Tibial nerve (tissue), 4 donors: ENCODE data around the gene PHF20. TPM values are rescaled to one million over a fixed set of nuclear protein-coding genes. Genes with fewer than 3 reads are reported as not detected.

Experiments used
- DNase-seq, 2 donors: peaks; one replicate each; pipeline ENCODE4 v3.0.0-alpha.2; 2019; ENCODE audit warnings: low spot score in 2 of 2
- H3K27ac ChIP-seq, 4 donors: fragments of 200-600 bp; sonication (generic) in 3 of 4; one replicate each; pipeline ENCODE4 v1.5.1; 2017 to 2019; ENCODE audit warnings: mild to moderate bottlenecking in 1 of 4
- H3K27me3 ChIP-seq, 2 donors: fragments of 200-600 bp; sonication (generic) in 1 of 2; one replicate each; pipeline versions ENCODE4 v1.5.1 to v1.6.0; 2017 to 2019
- H3K36me3 ChIP-seq, 3 donors: fragments of 200-600 bp; sonication (generic); one replicate each; pipeline ENCODE4 v1.5.1; 2018 to 2019
- H3K4me1 ChIP-seq, 4 donors: fragments of 200-600 bp; sonication (generic) in 3 of 4; one replicate each; pipeline ENCODE4 v1.5.1; 2017 to 2019
- H3K4me3 ChIP-seq, 4 donors: fragments of 200-600 bp; sonication (generic) in 3 of 4; one replicate each; pipeline ENCODE4 v1.5.1; 2017 to 2019; ENCODE audit warnings: mild to moderate bottlenecking in 1 of 4, moderate library complexity in 1 of 4
- H3K9me3 ChIP-seq, 4 donors: fragments of 200-600 bp; sonication (generic) in 3 of 4; one replicate each; pipeline ENCODE4 v1.5.1; 2017 to 2019
- CTCF ChIP-seq, 5 experiments: fragments of 200-600 bp in 3 of 5; fragments of 450-650 bp in 2 of 5; sonication (generic) in 3 of 5; IDR thresholded peaks; one replicate each; pipeline ENCODE4 v1.5.1; 2016 to 2019; ENCODE audit warnings: antibody characterized with exemption in 5 of 5, mild to moderate bottlenecking in 3 of 5, moderate library complexity in 2 of 5
- EP300 ChIP-seq, 2 donors: sonication (generic); formaldehyde crosslinking; IDR thresholded peaks; one replicate each; pipeline ENCODE4 v1.6.1; 2017; ENCODE audit warnings: antibody characterized with exemption in 2 of 2, mild to moderate bottlenecking in 1 of 2
- POLR2A ChIP-seq, 2 donors: fragments of 450-650 bp; IDR thresholded peaks; one replicate each; pipeline ENCODE4 v1.6.1; 2017; ENCODE audit warnings: antibody characterized with exemption in 2 of 2, mild to moderate bottlenecking in 2 of 2, moderate library complexity in 2 of 2
- WGBS, 2 donors: methylation state at CpG; one replicate each; pipeline ENCODE4 v1.1.5; 2018; 5-methylcytosine and 5-hydroxymethylcytosine counted together
- total RNA-seq, 4 donors: library from RNA; depleted of rRNA; stranded (reverse); fragments of >200 nt; gene quantifications; one replicate each; pipeline ENCODE4 v1.1.0, GENCODE V29; 2016

PHF20 gene
- total RNA-seq, 4 donors from 2014 or later, result 30.0 to 76.8 (median 57.1) TPM

GRCh38 chr20:35883336-35883777, 111.5 kb downstream of the PHF20 start:
- peaks cover 0 to 18% (median 0%) of the 10 kb centered on the region in 4 donors for H3K4me1 ChIP-seq
- H3K27ac ChIP-seq, result peak overlapping the region; percentile 74 to 88 (median 84)
- no peak for DNase-seq
- TF ChIP-seq CTCF (IDR thresholded peaks at IDR 0.05), result no peak
- no peak for TF ChIP-seq POLR2A (IDR thresholded peaks at IDR 0.05)
- no peak for TF ChIP-seq EP300 (IDR thresholded peaks at IDR 0.05)
- H3K27me3 ChIP-seq, result no peaks in the 10 kb centered on the region
- no peaks in the 10 kb centered on the region for H3K9me3 ChIP-seq
- H3K36me3 ChIP-seq, result peaks cover 0 to 10% (median 2%) of the 10 kb centered on the region in 3 donors
- H3K4me3 ChIP-seq, result no peak overlapping the region
- WGBS, 2 donors, result 84 to 87% methylated on average over 6 of the region's 6 CpGs

DNA sequence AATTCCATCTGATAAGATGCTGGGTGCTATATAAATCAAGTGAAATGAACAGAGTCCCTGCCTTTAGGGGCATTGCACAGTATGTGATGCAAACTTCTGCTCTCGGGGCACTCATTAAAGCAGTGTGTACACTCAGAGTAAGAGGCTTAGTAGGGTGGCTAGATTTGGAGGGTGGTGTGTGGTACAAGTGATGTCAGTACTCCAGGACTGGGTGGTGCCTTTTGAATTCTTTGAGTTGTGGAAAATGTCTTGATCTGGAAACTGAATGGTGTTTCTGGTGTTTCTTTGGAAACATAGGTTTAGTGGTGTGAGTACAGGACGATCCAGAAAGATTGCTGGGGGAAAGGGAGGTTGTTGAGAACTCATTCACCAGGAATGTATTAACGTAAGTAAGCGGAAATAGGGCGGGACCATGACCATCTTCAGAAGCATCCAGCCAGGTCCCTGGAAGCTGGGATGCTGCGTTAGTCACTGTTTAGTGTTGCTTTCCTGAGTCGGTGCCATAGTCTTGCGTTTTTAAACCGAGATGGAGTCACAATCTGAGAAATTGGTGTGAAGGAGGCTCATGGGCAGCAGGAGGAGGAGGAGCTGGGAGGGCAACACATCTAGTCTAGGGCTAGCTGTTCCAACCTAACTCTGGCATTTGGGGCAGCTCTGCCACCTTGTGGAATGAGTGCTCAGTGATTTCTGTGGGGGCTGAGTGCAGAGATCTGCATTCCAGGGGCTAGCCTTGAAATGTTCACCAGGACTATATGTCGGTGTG, 112.1 kb downstream of the PHF20 start:
- DNase-seq, result peak; percentile 55 to 86
- peaks cover 0 to 10% (median 0%) of the 10 kb centered on the region in 3 donors for H3K36me3 ChIP-seq
- no peak overlapping the region for H3K4me3 ChIP-seq
- peak overlapping the region; percentile 74 to 88 (median 84) for H3K27ac ChIP-seq
- H3K4me1 ChIP-seq, result peaks cover 0 to 18% (median 0%) of the 10 kb centered on the region in 4 donors
- no peaks in the 10 kb centered on the region for H3K27me3 ChIP-seq
- TF ChIP-seq EP300 (IDR thresholded peaks at IDR 0.05), result peak; percentile 78 to 89
- peak; percentile 64 to 88 (median 73) for TF ChIP-seq CTCF (IDR thresholded peaks at IDR 0.05)
- TF ChIP-seq POLR2A (IDR thresholded peaks at IDR 0.05), result no peak
- H3K9me3 ChIP-seq, result no peaks in the 10 kb centered on the region
- 40 to 47% methylated on average over 10 of the region's 10 CpGs for WGBS, 2 donors

DNA sequence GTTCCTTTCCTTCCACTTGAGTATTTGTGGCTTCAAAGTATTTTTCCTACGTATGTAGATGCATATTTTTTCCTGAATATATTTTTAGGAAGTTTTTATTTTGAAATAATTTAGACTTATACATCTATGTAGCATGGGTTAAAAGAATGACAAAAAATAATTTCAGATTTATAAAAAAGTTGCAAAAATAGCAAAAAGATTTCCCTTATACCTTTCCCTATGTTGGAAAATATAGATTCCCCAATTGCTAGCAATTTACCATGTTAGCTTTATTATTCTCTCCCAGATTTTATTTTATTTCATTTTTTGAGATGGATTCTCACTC, 112.7 kb downstream of the PHF20 start:
- Histone ChIP-seq H3K27ac (peak overlapping the region; percentile 32 to 88 (median 80)), H3K36me3 (peaks cover 0 to 10% (median 0%) of the 10 kb centered on the region in 3 donors), H3K9me3 (no peaks in the 10 kb centered on the region), H3K27me3 (no peaks in the 10 kb centered on the region), H3K4me3 (no peak overlapping the region), H3K4me1 (peaks cover 0 to 18% (median 0%) of the 10 kb centered on the region in 4 donors)
- TF ChIP-seq POLR2A (IDR thresholded peaks at IDR 0.05) (no peak), EP300 (IDR thresholded peaks at IDR 0.05) (no peak), CTCF (IDR thresholded peaks at IDR 0.05) (no peak)
- 27 to 40% methylated on average over 1 of the region's 1 CpG for WGBS, 2 donors
- no peak for DNase-seq

- WGBS, 2 donors, result 51 to 58% methylated on average over 1 of the region's 1 CpG
- H3K27ac ChIP-seq, result peak overlapping the region in 3 of 4 donors; percentile 74 to 88 (median 86)
- H3K4me1 ChIP-seq, result peaks cover 0 to 18% (median 0%) of the 10 kb centered on the region in 4 donors
- H3K36me3 ChIP-seq, result peaks cover 0 to 10% (median 0%) of the 10 kb centered on the region in 3 donors
- DNase-seq, result no peak
- no peaks in the 10 kb centered on the region for H3K27me3 ChIP-seq
- no peaks in the 10 kb centered on the region for H3K9me3 ChIP-seq
- H3K4me3 ChIP-seq, result no peak overlapping the region
- no peak for TF ChIP-seq CTCF (IDR thresholded peaks at IDR 0.05)
These were observed 113.4 kb downstream of the PHF20 start for GRCh38 chr20:35885212-35885611.

GRCh38 chr20:35886537-35886936, 114.7 kb downstream of the PHF20 start:
- DNase-seq, result no peak
- no peaks in the 10 kb centered on the region for H3K9me3 ChIP-seq
- H3K27me3 ChIP-seq, result no peaks in the 10 kb centered on the region
- WGBS, 2 donors, result 91 to 92% methylated on average over 3 of the region's 3 CpGs
- TF ChIP-seq CTCF (IDR thresholded peaks at IDR 0.05) (no peak), POLR2A (IDR thresholded peaks at IDR 0.05) (no peak), EP300 (IDR thresholded peaks at IDR 0.05) (no peak)
- H3K4me3 ChIP-seq, result no peak overlapping the region
- H3K36me3 ChIP-seq, result peaks cover 0 to 10% (median 0%) of the 10 kb centered on the region in 3 donors
- H3K4me1 ChIP-seq, result peaks cover 0 to 18% (median 0%) of the 10 kb centered on the region in 4 donors
- no peak overlapping the region for H3K27ac ChIP-seq
